Activated CD4-positive, alpha-beta T cell treated with anti-CD3 and anti-CD28 coated beads for 1 hour (primary cell): ENCODE measurements around the gene JAZF1.

ENCODE experiments used
- DNase-seq: peaks from one replicate; pipeline ENCODE4 v3.0.0-alpha.2; 2020

The JAZF1 gene

GRCh38 chr7:28096713-28097112 is 83.9 kb downstream of the JAZF1 start:
- DNase-seq = no peak

GRCh38 chr7:28095231-28095630 is 85.4 kb downstream of the JAZF1 start:
- no peak for DNase-seq

- no peak for DNase-seq
These were observed 86.9 kb downstream of the JAZF1 start for GRCh38 chr7:28093623-28094232.

GRCh38 chr7:28091190-28091589 is 89.4 kb downstream of the JAZF1 start:
- DNase-seq = no peak

- DNase-seq = no peak
These were observed 91.5 kb downstream of the JAZF1 start for GRCh38 chr7:28088901-28089714.

- no peak for DNase-seq
These were observed 92.6 kb downstream of the JAZF1 start for GRCh38 chr7:28088032-28088431.

GRCh38 chr7:28086198-28086597 is 94.4 kb downstream of the JAZF1 start:
- DNase-seq = no peak

- no peak for DNase-seq
These were observed 96.3 kb downstream of the JAZF1 start for GRCh38 chr7:28083998-28084985.

GRCh38 chr7:28083164-28083997 is 97.2 kb downstream of the JAZF1 start:
- DNase-seq = no peak

- DNase-seq = no peak
These were observed 98.5 kb downstream of the JAZF1 start for GRCh38 chr7:28082071-28082470.

GRCh38 chr7:28081016-28081415 is 99.6 kb downstream of the JAZF1 start:
- DNase-seq = no peak

- DNase-seq = peak; percentile 23
These were observed 102.3 kb downstream of the JAZF1 start for GRCh38 chr7:28078036-28078901.

- no peak for DNase-seq
These were observed 103.0 kb downstream of the JAZF1 start for GRCh38 chr7:28077616-28078015.

GRCh38 chr7:28076423-28077200 is 104.0 kb downstream of the JAZF1 start:
- no peak for DNase-seq

- DNase-seq = no peak
These were observed 104.8 kb downstream of the JAZF1 start for GRCh38 chr7:28075674-28076358.

GRCh38 chr7:28072876-28073514 is 107.6 kb downstream of the JAZF1 start:
- no peak for DNase-seq

GRCh38 chr7:28071570-28071969 is 109.0 kb downstream of the JAZF1 start:
- no peak for DNase-seq

- DNase-seq = no peak
These were observed 110.1 kb downstream of the JAZF1 start for GRCh38 chr7:28070297-28071055.

GRCh38 chr7:28069807-28070206 is 110.8 kb downstream of the JAZF1 start:
- no peak for DNase-seq
